ENCODE results near the gene MYADML2.
"Not testable (repeated sequence)": the region's sequence is repeated elsewhere in the genome, so short reads cannot be mapped to it uniquely, and the experiment has no call there.

Gene MYADML2

DNA sequence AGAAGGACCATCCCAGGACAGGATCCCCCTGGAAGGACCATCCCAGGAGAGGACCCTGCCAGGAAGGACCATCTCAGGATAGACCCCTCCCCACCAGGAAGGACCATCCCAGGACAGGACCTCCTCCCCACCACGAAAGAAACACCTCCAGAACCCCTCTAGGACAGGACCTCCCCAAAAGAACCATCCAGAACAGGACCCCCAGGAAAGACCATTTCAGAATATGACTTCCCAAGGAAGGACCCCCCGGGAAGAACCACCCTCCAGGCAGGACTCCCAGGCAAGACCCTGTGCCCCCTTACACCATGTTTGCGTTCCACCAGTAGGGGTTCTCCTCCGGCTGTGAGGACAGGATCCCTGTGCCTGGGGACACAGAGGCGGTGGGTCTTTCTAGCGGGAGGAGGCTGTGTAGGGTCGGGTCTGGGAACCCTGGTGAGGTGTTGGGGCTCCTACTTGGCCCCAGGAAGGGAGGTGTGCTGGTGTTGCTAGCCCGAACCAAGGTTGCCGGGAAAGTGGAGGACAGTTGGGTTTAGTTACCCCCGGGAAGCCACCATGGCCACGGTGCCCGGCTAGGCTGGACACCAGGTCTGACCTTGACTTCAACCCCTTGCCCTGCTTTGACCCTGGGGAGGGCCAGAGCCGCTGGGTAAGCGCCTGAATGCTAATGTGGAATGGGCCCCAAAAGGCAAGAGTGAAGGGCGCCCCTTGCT is 11.8 kb upstream of the MYADML2 start:
- DNase-seq (ENCODE audit: low read depth), result no peak

GRCh38 chr17:81957691-81958432 is 10.8 kb upstream of the MYADML2 start:
- no peak for DNase-seq (ENCODE audit: low read depth)

DNA sequence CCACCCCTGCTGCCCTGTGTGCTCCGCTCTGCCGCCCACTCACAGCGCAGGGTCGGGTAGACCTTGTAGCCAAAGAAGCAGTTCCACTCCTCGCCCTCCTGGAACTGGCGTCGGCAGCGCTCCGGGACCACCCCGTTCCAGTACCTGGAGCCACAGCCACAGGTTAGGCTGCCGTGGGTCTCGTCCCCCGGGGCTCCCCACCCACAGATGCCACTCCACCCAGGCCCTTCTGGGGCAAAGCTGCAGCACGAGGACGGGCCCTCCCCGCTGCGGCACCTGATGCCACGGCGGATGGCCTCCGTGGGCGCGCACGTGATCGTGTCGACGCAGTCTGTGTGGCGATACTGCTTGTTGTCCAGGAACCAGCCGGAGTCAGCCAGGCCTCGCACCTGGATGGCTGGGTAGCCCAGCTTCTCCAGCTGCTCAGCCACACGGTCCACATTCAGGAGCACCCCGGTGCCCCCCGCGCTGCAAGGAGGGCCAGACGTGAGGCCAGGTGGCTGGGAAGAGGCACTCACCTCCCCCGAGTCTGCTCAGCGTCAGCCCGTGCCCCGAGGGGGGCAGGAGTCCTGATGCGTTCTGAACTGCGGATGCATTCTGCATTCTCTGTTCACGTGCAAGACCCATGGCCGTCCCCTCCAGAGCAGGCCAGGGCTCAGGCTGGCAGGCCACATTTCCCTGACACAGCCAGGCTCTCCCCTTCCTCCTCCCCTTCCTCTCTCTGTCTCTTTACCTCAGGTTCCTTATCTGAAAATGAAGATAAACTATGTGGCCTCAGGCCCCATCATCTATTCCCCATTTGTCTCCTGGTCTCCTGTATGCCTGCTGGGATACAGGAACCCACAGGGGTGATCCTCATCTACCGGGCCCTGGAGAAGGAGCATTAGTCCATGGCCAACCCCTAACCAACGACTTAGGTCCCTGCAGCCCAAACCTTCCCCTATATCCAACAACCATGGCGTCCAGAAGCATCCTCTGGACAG is 9.9 kb upstream of the MYADML2 start:
- DNase-seq (ENCODE audit: low read depth), result no peak

DNA sequence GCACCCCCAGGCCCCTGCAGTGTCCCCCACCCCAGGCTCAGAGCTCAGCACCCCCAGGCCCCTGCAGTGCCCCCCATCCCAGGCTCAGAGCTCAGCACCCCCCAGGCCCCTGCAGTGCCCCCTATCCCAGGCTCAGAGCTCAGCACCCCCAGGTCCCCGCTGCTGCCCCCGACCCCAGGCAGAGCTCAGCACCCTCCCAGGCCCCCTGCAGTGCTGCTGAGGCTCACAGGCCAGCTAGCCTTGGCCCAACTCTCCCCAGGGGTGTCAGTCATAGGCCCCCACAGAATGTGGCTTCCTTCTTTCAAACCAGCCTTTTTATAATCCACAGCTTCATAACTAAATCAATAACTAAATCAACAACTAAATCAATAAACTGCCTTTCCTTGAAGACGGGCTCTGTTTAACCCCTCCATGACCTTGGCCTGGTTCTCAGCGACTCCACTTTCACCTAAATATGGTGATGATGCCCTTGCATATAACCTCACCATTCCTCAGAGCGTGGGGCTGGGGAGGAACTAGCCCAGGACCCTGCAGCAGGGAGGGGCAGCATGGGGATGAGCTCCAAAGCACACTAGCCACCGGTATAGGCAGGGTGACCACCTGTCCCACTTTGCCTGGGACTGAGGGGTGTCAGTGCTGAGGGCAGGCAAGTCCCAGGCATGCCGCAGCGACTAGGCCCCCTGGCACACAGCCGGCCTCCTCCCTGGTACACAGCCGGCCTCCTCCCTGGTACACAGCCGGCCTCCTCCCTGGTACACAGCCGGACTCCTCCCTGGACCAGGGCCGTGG is 8.9 kb upstream of the MYADML2 start:
- no peak for DNase-seq (ENCODE audit: low read depth)

DNA sequence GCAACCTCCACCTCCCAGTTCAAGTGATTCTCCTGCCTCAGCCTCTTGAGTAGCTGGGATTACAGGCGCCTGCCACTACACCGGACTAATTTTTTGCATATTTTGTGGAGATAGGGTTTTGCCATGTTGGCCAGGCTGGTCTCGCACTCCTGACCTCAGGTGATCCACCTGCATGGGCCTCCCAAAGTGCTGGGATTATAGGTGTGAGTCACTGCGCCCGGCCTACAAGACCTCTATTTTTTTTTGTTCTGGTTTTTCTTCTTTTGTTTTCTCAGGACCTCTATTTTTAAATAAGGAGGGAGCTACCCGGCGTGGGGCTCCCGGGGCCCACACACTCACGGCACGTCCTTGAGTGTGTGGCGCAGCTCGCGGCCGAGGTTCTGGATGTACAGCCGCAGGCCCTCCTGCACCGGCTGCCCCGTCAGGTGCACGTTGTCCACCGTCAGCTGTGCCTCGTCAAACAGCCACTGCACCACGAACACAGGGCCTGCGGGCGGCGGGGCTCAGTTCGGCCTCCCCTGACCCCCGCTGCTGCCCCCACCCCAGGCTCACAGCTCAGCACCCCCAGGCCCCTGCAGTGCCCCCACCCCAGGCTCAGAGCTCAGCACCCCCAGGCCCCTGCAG is 8.1 kb upstream of the MYADML2 start:
- DNase-seq (ENCODE audit: low read depth), result no peak

GRCh38 chr17:81954131-81955057 is 7.4 kb upstream of the MYADML2 start:
- no peak for DNase-seq (ENCODE audit: low read depth)

- DNase-seq (ENCODE audit: low read depth), result not testable (repeated sequence)
Measured at GRCh38 chr17:81953443-81953842, 6.4 kb upstream of the MYADML2 start.

DNA sequence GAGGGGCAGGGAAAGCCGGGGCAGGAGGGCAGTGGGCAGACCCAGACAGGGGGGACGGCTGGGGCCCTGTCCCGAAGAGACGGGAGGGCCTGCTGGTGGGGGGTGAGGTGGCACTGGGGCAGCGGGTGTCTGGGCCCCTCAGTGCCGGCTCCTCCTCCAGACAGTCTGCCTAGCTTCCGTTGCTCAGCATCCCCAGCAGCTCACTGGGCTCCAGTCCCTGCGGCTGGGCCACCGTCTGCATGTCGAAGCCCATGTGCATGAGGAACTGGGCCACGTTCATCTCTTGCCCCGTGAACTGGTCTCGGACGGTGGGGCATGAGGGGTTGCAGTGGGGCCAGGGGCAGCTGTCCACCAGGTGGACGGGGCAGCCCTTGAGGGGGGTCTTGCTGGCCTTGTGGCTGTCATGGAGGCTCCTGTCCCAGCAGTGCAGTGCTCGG is 5.8 kb upstream of the MYADML2 start:
- no peak for DNase-seq (ENCODE audit: low read depth)

DNA sequence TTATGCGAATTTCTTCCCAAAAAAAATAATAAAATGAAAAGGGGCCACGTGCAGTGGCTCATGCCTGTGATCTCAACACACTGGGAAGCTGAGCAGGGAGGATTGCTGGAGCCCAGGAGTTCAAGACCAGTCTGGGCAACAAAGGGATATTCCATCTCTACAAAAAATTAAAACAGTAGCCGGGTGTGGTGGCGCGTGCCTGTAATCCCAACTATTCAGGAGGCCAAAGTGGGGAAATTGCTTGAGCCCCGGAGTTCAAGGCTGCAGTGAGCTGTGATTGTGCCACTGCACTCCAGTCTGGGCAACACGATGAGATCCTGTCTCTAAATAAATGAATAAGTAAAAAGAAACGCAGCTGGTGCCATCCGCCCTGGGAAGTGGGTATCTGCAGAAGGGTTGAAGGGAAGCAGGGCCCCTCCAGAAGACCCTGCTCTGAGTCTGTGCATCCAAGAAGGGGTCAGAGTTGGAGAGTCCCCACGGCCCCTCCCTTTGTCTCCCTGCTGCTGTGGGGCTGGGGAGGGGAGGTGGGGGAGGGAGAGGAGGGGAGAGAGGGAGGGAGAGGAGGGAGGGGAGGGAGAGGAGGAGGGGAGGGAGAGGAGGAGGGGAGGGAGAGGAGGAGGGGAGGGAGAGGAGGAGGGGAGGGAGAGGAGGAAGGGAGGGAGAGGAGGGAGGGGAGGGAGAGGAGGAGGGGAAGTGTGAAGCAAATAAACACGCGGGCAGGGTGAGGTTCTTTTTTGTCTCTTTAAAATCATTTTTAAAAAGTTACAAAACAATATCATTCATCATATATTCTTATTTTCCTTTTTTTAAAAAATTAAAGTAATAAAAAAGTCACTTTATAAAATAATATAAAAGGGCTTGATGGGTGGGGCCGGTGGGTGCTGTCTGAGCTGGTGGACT is 5.0 kb upstream of the MYADML2 start:
- no peak for DNase-seq (ENCODE audit: low read depth)

DNA sequence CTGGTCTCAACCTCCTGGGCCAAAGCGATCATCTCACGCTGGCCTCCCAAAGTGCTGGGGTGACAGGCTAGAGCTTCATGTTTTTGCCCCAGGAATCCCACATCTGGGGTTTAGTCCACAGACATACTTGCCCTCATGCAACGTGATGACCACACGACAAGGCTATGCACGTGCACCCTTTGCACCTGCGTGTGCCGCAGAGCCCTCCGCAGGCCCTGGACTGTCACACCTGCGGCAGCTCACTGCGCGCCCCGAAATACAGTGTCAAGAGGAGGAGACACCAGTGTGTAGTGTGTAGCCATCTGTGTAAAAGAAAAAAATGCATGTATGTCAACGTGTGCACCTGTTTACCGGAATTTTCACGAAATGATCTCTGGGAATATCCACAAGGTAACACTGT is 3.5 kb upstream of the MYADML2 start:
- DNase-seq (ENCODE audit: low read depth), result no peak

DNA sequence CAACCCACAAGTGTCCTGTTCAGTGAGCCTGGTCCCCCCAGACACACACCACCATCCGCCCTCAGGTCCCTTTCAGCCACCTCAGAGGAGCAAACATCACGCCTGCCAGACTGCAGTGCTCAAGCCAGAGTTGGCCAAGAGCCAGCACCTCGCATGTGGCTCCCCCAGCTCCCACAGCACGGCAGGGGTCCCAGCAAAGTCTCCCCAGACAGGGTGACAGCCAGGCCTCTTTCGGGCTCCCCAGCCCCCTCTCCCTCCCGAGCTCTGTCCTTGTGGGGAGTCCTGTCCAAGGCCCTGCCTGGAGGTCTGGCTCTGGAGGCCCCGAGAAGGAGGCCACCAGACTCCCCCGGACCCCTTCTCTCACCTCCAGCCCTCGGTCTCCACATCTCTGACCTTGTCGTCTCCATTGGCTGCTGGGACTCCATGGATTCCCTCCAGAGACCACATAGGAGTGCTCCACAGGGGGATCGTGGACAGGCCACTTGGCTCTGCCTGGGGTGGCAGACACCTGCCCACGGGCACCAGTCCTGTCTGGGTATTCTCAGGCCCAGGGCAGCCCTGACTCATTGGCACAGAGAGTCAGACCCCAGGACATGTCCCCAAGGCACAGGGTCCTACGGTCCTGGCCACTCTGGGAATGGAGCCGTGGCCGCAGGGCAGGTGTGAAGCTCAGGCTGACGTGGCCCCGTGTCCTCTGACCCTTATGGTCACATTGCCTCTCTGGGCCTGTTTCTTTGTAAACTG is 1.8 kb upstream of the MYADML2 start:
- DNase-seq (ENCODE audit: low read depth), result no peak

GRCh38 chr17:81944858-81945257 is 2.2 kb downstream of the MYADML2 start:
- DNase-seq (ENCODE audit: low read depth), result no peak

DNA sequence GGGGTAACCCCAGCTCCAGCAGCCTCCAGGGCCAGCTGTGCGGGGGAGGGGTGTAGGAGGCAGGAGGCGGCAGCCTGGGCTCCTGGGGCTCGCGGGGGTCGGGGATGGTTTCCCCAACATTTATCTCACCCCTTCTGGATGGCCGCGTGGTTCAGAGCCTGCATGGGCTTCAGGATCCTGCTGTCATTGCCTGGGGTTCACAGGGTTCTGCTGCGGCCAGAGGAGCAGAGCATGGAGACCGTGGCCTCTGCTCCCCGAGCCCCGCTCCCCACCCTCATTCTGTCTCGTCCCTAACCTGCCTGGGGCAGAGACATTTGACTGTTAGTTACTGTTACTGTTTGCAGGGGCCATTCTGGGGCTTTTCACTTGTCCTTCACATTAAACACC is 4.9 kb downstream of the MYADML2 start:
- DNase-seq (ENCODE audit: low read depth), result no peak

GRCh38 chr17:81941484-81942166 is 5.4 kb downstream of the MYADML2 start:
- no peak for DNase-seq (ENCODE audit: low read depth)

- no peak for DNase-seq (ENCODE audit: low read depth)
Measured at GRCh38 chr17:81940538-81941483, 6.2 kb downstream of the MYADML2 start.

- no peak for DNase-seq (ENCODE audit: low read depth)
Measured at GRCh38 chr17:81939881-81940385, 7.1 kb downstream of the MYADML2 start.

All from stimulated activated CD8-positive, alpha-beta memory T cell treated with anti-CD3 and anti-CD28 coated beads, Interleukin-12 subunit alpha, Interleukin-12 subunit beta, amount 100 ng/mL, for 4 hours (primary cell).